ACHN (cell line): ENCODE data around the gene RAX.

Experiments
- DNase-seq: peaks from one replicate; pipeline ENCODE4 v3.0.0-alpha.2; 2015
- in situ Hi-C: cut with HindIII; loops from 2 replicates; pipeline ENCODE4 v1.10.0; 2017; ENCODE audit warnings: low sequenced_read_pairs, low pct_ligation_motif_present, low pct_unique_long_range_greater_than_20kb

RAX gene

DNA sequence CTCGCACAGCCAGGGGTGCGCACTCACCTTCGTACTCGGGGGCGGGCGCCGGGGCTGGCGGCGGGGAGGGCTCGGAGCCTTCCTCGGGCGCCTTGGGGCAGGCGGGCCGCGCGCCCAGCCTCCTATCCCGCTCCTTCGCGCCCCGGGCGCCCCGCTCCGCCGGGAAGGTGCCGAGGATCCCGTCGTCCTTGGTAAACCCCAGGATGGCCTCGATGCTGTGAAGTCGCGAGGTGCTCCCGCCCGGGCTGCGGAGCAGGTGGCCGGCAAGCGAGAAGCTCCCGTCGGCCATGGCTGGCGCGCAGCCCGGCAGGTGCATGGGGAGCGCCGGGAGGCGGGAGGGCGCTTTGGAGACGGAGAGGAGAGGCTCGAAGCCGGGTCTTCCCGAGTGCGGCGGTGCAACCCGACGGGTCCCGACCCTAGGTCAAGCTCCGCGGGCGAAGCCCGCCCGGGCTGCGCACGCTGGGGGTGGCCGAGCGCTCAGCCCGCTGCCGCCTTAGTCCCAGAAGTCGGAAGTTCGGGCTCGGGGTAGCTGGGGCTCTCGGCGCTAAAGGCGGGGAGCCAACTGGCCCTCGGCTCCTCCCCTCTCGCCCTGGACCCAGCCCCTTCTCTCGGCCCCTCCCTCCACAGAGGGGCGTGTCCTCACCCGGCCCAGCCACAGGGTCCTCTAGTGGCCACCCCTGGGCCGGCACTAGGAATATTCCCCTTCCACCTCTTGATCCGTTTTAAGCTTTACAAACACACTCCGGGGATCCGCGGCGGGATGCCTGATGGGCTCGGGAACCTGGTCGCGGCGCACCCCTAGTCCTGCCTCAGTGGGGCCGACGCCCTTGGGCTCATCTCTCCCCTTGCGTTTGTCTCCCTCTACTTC, at the start of gene RAX:
TSS of gene RAX (minus strand) at position 564 of the 868 bp plus-strand sequence. CDS start at position 316, 248 bp downstream.
- no peak for DNase-seq
- in situ Hi-C loops: no loop called here

DNA sequence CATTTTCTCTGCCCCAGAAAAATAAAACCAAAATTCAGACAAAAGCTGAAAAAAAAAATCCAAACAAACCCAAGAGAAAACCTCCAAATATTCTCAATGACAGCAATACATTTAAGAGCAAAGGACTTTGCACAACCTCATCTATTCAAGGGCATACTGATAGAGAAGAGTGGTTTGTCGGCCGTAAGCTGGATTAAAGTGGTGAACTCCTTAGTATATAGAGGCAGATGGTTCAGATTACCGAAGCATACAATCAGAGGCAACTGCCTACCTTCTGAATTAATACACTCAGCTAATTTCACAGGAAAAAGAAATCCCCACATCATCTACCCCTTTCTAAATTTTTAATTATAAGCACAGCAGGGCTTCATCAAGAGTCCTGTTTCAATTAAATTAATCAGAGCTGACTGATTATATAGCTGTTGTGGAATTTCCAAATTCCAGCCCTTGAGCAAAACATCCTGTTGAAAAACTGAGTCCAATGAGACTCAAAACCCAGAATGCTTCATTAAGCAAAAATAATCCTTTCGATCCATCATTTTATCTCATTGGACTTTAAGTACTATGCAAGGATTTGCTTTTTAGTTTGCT, 45.3 kb upstream of the RAX start, which contains the start of gene CPLX4:
TSS of gene CPLX4 (minus strand) at position 190 of the 591 bp plus-strand sequence. CDS start at position 3, 187 bp downstream.
- in situ Hi-C loops: no loop called here
- DNase-seq: no peak

DNA sequence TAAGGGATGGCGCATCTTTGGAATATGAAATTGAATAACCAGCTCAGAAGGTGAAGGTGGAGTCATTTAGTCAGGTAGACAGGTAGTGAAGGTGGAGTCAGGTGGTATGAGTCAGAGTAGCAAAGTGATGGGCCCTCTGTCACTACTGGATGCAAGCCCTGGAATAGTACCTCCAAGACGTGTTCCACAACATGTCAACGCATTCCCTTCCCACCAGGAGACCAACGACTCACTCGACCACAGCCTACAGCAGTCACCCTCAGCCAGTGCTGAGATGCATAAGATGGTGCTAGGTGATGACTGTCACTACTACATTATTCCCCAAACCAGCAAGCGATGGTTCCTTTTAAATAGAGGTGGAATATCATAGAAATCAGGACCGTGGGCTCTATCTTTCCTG, 38.4 kb upstream of the RAX start:
- DNase-seq: peak; percentile 22
- in situ Hi-C loops: no loop called here

DNA sequence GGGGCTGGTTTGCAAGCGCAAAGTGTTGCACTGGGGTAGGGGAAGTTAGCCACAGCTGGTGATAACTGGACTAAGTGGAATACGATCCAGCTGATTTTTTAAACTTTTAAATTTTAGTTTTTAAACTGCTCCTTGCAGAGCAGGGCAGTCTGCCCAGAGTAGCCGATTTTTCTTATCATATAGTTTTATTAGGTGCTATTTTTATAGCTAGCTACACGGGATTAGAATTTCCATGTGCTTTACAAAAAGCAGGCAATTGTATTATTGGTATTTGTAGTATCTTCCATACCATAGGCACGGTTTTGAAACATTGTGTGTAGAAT, 35.6 kb upstream of the RAX start:
- in situ Hi-C loops: no loop called here
- DNase-seq: no peak

DNA sequence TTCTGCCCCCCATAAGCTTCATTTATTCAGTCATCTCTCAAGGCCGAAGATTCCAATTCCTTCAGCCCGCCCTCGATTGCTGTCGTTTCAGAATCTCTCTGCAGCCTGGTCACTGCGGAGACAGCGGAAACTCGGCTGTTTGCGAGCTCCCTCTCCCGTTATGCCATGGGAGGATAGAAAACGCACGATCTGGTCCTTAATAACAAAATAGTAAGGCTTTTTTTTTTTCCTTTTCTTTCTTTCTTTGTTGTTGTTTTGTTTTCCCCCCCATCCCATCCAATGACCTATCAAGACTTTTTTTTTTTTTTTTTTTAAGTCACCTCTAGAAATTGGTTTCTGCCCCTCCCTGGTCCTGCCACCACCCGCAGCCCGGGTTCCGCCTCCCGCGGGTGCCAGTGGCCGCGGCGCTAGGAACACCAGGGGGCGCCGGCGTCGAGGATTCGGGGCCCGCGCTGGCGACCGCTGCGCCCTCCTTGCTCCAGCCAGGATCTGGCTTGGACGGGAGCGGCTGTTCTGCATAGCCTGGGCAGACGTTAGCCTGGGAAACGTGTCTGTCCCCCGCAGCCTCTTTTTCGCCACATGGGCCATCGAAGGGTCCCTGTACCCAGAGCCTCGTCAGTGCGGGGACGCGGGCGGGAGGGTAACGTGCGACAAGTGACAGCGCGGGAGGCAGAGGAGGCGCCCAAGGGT, 35.1 kb upstream of the RAX start:
- peak; percentile 68 for DNase-seq
- in situ Hi-C loops: no loop called here

DNA sequence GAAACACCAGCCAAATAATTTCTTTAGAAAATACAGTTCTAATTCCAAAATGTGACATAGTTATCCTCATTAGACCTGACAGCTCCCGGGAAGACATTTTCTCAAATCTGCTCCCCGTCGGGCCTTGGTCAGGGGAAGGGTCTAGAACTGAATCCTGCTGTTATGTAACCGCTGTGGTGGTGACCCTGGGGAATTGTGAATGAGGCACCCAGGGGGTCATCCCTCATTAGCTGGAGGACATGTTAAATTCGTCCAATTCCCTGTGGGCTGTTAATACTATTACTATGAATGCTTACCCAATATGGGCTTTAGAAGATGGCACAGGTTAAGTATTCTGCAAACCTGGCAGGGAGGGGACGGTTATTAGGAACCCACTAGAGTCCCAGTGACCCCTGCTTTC, 33.4 kb upstream of the RAX start:
- in situ Hi-C loops: no loop called here

DNA sequence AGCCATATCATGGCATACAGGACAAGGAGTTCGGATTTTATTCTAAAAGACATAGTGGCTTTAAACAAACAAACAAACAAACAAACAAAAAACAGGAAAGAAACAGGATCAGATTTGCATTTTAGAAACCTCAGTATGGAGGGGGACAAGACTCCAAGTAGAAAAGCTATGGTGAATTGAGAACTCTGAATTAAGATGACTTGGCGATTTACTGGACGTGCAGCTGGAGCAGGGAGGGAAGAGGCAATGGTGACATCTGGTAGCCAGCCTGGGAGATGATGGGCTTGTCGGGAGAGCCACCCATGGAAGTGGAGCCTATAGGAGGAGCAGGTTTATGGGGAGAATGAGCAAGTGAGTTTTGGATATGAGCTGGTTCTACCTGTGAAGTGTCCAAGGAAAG, 32.0 kb upstream of the RAX start:
- DNase-seq: no peak

More for the DNA sequence above, 33.4 kb upstream of the RAX start:
- DNase-seq: no peak

DNA sequence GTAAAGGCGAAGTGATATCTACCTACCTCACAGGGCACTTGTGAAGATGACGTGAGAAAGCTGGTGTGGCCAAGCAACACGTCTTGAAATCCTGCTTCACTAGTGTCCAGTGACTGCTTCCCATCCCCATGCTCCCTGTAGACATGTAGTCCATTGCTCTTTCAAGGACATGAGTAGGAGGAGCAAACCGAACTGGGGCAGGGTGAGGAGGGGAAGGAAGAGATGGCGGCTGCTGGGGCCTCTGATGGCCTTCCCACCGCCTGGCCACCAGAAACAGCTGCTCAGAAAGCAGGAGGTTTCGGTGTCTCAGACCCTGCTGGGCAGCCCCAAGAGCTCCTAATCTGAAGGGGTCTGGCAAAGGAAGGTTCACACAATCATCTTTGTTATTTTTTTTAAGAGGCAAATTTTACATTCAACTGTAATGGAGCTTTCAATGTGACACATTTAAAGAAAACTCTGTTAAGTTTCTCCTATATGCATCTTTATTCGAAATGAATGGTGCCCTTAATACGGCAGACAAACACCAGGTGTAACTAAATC, 30.5 kb upstream of the RAX start:
- in situ Hi-C loops: no loop called here
- no peak for DNase-seq

More for the DNA sequence above, 32.0 kb upstream of the RAX start:
- in situ Hi-C loops: no loop called here

DNA sequence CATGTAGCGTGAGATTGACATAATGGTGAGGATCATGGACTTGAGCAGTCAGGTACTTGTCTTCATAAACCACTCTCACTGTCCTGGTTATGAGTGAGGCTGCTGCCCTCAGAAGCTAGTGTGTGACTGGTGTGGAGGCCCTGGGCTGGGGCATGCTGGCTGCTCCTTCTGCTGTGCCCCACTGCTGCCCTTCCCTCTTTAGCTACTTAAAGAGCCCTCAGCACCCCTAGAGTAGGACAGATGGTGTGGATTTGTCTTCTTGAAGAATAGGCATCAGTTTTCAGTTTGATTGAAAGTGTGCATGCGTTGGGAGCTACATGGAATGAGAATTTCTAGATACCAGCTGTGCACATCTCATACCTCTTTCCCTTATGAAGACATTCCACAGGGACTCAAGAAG, 29.8 kb upstream of the RAX start:
- DNase-seq: no peak
- in situ Hi-C loops: no loop called here

DNA sequence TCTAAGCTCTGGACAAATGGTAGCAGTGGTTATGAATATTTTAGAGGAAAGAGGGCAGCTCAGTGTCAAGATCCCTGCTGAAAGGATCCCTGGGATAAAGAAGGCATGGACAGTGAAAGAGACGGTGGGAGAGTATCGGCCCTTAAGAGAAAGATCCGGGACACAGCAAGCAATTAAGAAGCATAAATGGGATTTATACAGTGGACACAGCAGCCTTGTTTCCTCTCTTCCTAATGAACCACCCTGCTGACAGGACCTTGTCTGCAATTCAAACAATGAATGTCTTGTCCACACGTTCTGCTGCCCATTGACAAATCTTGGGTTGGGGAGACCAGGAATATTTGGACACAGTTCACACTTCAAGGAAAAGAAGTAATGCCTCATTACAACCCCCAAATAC, 28.7 kb upstream of the RAX start:
- DNase-seq: no peak
- in situ Hi-C loops: no loop called here

DNA sequence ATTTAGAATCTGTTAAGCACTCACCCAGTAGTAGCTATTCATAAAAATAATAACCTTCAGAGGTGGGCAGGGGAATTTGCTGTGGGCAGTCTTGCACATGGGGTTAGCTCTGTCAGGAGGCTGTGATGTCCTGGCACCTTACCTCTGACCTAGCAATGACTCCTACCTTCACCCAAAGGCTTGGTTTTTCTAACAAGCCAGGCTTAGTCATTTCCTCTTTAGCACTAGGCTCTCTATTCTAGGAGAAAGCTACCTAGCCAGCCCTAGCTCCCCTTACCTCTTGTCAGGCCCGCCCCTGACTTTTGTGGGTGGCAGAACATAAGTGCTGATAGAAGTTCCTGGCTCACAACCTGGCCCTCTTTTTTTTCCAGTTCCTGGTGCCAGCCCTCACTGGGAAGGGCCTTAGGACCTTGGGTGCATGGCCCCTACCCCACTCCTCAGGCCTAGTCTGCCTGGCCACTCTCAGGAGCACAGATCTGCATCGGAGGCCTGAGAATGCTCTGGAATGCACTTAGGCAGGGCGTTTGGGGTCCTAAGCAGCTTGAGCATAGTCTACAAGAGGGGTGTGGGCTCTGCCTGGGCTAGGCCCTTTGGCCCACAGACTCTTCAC, 27.5 kb upstream of the RAX start:
- in situ Hi-C loops: no loop called here
- DNase-seq: no peak

DNA sequence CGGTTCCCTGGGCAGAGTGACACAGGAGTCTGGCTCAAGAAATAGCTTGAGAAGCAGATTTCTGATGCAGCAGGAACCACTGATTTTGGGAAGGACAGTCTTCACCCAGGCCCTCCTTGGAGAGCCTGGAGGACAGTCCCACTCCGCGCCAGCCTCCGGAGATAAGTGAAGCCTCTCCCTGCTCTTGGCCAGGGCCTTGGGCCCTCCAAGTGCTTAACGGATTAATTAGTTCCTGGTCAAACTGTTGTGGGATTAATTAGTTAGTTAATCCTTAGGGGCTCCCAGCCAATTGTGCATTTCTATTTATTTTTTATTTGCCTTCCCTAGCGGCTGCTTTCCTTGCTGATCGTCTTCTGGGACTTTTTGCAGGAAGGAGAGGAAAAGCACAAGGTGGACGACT, 25.6 kb upstream of the RAX start:
- no peak for DNase-seq
- in situ Hi-C loops: no loop called here

DNA sequence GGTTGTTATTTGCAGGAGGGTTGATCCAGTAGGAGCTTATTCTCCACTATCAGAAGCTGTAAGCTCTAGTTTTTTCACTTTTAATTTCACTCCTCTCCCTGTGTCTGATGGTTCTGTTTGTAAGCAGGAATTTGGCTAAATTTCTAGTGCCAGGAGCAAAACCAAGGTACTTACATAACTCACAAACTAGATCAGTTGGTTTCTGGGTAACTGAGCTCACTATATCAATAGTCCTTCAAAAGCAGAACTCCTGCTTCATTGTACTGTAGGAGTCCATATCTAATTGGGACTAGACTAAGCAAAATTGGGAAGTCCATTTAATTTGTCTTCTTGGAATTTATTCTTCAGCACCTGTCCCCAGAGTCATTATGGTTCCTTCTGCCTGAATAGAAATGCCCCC, 20.1 kb upstream of the RAX start:
- in situ Hi-C loops: no loop called here
- DNase-seq: no peak

DNA sequence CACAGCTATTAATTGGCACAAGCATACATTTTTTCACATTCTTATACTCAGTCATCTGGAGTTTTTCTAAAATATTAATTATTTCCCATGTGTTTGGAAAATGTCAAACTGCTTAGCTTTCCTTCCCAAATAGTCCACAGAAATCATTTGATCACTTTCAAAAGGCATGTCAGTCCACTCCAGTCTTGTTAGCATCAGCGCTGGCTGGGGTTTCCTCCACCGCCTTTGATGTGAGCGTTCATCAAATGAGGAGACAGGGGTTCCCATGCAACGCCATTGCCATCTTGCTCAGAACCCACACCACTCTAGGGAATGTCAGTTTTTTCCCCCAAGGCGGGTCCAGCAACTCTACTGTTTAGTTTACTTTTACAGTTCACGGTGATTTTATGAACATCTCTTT, 13.1 kb upstream of the RAX start:
- no peak for DNase-seq
- in situ Hi-C loops: no loop called here

DNA sequence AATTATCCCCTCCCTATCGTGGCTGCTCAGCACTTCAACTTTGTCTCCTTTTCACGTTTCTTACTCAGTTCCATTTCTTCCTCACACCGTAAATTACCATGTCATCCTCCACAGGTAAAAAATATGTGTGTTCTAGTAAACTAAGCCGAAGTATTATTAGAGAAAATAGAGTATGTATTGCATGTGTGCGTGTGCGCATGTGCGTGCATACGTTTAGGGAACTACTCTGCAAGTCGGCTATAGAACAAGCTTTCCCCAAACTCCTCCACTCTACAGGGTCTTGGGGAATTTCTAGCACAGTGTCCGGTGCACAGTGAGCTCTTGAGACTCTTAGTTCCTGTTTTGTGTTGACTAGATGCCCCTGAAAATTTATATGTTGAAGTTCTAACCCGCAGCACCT, 9.1 kb upstream of the RAX start:
- no peak for DNase-seq
- in situ Hi-C loops: no loop called here

DNA sequence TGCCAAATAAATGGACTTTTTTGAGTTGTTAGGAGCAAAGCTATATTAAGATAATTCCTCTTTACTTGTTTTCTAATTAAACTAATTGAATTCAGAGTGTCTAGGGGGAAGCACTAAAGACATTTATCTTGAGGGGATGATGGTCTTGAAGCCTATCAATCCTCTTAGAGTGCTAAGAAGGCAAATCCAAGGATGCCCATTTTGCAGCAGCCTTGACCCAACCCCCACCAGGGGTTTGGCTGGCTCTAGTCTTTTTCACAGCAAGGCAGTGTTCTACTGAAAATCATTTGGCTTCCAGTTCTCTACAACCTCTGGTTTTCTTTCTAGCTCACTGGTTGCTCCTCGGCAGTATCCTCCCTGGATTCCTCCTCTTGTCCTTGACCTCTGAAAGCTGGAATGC, 6.5 kb upstream of the RAX start:
- in situ Hi-C loops: no loop called here
- DNase-seq: no peak

DNA sequence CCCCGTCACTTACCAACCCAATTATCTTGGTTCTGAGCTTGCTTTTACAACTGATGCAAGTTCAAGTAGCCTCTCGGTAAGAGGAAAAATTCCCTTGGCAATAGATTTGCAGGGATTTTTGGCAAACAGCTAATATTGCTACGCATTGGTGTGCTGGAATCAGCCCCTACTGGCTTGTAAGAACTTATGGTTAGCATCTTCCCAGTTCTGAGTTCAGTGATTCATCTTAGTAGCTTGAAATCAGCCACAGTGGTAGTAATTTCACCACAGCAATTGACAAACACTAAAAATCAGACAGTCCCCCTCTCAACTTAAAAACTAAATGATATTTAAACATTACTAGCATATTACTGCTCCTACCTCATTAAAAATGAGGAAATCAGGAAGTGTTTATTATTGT, 5.9 kb upstream of the RAX start:
- no peak for DNase-seq
- in situ Hi-C loops: no loop called here

DNA sequence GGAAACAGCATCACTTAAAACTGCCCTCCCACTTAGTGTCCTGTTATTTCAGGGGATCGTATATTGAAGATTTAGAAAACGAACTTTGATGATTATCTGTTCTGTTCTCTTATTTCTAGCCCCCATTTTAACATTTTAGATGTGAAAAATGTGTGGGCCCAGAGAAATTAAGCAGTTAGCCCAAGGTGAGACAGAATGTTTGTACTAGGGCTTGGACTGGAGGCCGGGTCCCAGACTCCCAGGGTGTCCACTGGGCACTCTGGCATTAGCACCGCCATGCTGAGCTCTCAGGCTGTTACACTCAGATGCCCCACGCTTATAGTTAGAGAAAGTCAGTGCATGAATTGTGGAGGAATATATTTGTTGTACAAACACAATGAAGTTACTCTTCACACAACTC, 5.5 kb upstream of the RAX start:
- in situ Hi-C loops: no loop called here
- no peak for DNase-seq

DNA sequence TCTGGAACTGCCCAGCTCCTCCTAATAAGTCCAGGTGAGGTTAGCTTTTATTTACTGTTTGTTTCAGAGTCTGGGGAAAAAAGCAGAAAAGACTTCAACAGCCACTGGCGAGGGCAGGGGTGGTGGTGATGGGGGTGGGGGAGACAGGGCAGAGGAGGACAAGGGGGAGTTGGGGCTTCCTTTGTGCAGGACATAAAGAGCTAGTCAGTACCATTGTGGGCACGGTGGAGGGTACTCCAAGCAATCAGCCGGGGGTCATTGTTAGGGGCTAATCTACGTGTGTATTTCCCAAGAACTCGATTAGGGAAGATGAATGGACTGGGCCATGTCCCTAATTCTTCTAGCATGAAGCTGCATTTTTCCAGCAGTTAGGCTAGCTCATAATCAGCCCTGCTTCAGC, 2.8 kb upstream of the RAX start:
- in situ Hi-C loops: no loop called here
- DNase-seq: no peak
